ENCODE measurements around the gene RNF13. TPM values are rescaled to one million over a fixed set of nuclear protein-coding genes. Genes with fewer than 3 reads are reported as not detected.

RNF13 gene
- total and polyA plus RNA-seq, 2 donors (not counting 3 experiments of a cell fraction or from before 2014, with no cell fraction given), result 16.4 to 27.1 TPM

- Histone ChIP-seq H3K4me2 (ENCODE audit: insufficient read depth, low read length) (no peak overlapping the region), H3K4me3 (replicated peaks in 1 of 3; ENCODE audit: insufficient read depth in 1 of 3, low read depth in 1 of 3, low read length in 3 of 3) (no peak overlapping the region), H3K27ac (ENCODE audit: insufficient read depth, low read depth, low read length) (no peak overlapping the region), H3K9me1 (replicated peaks; ENCODE audit: control insufficient read depth, extremely low read depth, insufficient read depth, low read length) (no peaks in the 10 kb centered on the region), H3K36me3 (ENCODE audit: control insufficient read depth in 2 of 2, extremely low read depth in 1 of 2, insufficient read depth in 2 of 2, low read length in 2 of 2) (no peaks in the 10 kb centered on the region), H3K27me3 (ENCODE audit: control insufficient read depth in 2 of 2, insufficient read depth in 2 of 2, low read length in 2 of 2) (no peaks in the 10 kb centered on the region), H2AFZ (ENCODE audit: low read depth, low read length) (no peak overlapping the region), H3K79me2 (ENCODE audit: control insufficient read depth, insufficient read depth, low read length) (no peaks in the 10 kb centered on the region), H3K9ac (replicated peaks; ENCODE audit: extremely low read depth, insufficient read depth, low read length) (no peak overlapping the region), H3K4me1 (ENCODE audit: control insufficient read depth, extremely low read depth, insufficient read depth, low read length) (no peaks in the 10 kb centered on the region), H3K9me3 (replicated peaks; ENCODE audit: control insufficient read depth, insufficient read depth, low read length) (no peaks in the 10 kb centered on the region), H4K20me1 (replicated peaks; ENCODE audit: control insufficient read depth, extremely low read depth, insufficient read depth, low read length) (no peaks in the 10 kb centered on the region)
- DNase-seq (ENCODE audit: low read depth, low spot score) (no peak), FAIRE-seq (no peak)
- ChIA-PET CTCF (no interaction called here), POLR2A (no interaction called here)
- BruUV-seq (replicated peaks), result no TSS peak
- dilution Hi-C loops (cut with MboI; ENCODE audit: extremely low pct_ligation_motif_present, low sequenced_read_pairs) (no loop called here), intact Hi-C loops (cut with micrococcal nuclease) (no loop called here)
- TF ChIP-seq JUN (IDR thresholded peaks at IDR 0.05; ENCODE audit: borderline replicate concordance, insufficient read depth, insufficient read length, low read depth), result no peak
- TF ChIP-seq MYC (IDR thresholded peaks at IDR 0.05; ENCODE audit: low read depth, low read length), result no peak
- TF ChIP-seq POLR2AphosphoS5 (IDR thresholded peaks at IDR 0.05; ENCODE audit: insufficient read depth, low read depth, low read length), result no peak
- no peak for TF ChIP-seq MAX (IDR thresholded peaks at IDR 0.05; ENCODE audit: insufficient read depth, insufficient read length)
- TF ChIP-seq FOS (IDR thresholded peaks at IDR 0.05; ENCODE audit: borderline replicate concordance, insufficient read depth, low read length), result no peak
- no peak for TF ChIP-seq CTCF (IDR thresholded peaks at IDR 0.05; ENCODE audit: extremely low read depth in 1 of 2, insufficient read depth in 1 of 2, low read depth in 1 of 2, low read length in 2 of 2)
- no peak for TF ChIP-seq EZH2 (IDR thresholded peaks at IDR 0.05; ENCODE audit: borderline replicate concordance, low read depth, low read length, severe bottlenecking)
- no peak for TF ChIP-seq POLR2A (IDR thresholded peaks at IDR 0.05; ENCODE audit: low read depth, low read length)
- no peak for TF ChIP-seq GATA2 (IDR thresholded peaks at IDR 0.05; ENCODE audit: insufficient read depth, insufficient read length, low read depth, low read length)
These were observed 58.8 kb downstream of the RNF13 start for GRCh38 chr3:149871855-149872254.

All from endothelial cell of umbilical vein (primary cell).